ENCODE results near the gene PRTFDC1.

- no peak for TF ChIP-seq SIN3A (IDR thresholded peaks at IDR 0.05; ENCODE audit: borderline replicate concordance, insufficient read depth, low read length)
- TF ChIP-seq, protein P1, sequence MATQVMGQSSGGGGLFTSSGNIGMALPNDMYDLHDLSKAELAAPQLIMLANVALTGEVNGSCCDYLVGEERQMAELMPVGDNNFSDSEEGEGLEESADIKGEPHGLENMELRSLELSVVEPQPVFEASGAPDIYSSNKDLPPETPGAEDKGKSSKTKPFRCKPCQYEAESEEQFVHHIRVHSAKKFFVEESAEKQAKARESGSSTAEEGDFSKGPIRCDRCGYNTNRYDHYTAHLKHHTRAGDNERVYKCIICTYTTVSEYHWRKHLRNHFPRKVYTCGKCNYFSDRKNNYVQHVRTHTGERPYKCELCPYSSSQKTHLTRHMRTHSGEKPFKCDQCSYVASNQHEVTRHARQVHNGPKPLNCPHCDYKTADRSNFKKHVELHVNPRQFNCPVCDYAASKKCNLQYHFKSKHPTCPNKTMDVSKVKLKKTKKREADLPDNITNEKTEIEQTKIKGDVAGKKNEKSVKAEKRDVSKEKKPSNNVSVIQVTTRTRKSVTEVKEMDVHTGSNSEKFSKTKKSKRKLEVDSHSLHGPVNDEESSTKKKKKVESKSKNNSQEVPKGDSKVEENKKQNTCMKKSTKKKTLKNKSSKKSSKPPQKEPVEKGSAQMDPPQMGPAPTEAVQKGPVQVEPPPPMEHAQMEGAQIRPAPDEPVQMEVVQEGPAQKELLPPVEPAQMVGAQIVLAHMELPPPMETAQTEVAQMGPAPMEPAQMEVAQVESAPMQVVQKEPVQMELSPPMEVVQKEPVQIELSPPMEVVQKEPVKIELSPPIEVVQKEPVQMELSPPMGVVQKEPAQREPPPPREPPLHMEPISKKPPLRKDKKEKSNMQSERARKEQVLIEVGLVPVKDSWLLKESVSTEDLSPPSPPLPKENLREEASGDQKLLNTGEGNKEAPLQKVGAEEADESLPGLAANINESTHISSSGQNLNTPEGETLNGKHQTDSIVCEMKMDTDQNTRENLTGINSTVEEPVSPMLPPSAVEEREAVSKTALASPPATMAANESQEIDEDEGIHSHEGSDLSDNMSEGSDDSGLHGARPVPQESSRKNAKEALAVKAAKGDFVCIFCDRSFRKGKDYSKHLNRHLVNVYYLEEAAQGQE (IDR thresholded peaks at IDR 0.05; ENCODE audit: insufficient read depth in 1 of 2, low read depth in 2 of 2, low read length in 2 of 2), result no peak
- TF ChIP-seq POLR2AphosphoS5 (IDR thresholded peaks at IDR 0.05; ENCODE audit: low read depth, low read length), result no peak
Observed at GRCh38 chr10:24898501-24898900, 53.9 kb downstream of the PRTFDC1 start.
